KBM-7 (cell line): ENCODE data around the gene CNTNAP3.
"Not testable (repeated sequence)": the region's sequence is repeated elsewhere in the genome, so short reads cannot be mapped to it uniquely, and the experiment has no call there.

Experiments
- DNase-seq: peaks from one replicate; pipeline ENCODE4 v3.0.0-alpha.2; 2015
- in situ Hi-C: fragments of 300-500 bp; cut with MboI; formaldehyde crosslinking; loops from 2 replicates; pipeline ENCODE4 v1.14.3; 2020; ENCODE audit warnings: low sequenced_read_pairs, low pct_unique_long_range_greater_than_20kb, mixed read lengths

The CNTNAP3 gene

GRCh38 chr9:39080081-39080480, 207.9 kb downstream of the CNTNAP3 start:
- DNase-seq, in situ Hi-C loops: not testable (repeated sequence)

GRCh38 chr9:39078621-39079256, 209.2 kb downstream of the CNTNAP3 start:
- in situ Hi-C loops, DNase-seq: not testable (repeated sequence)

GRCh38 chr9:39073537-39073936, 214.4 kb downstream of the CNTNAP3 start:
- DNase-seq, in situ Hi-C loops: not testable (repeated sequence)

GRCh38 chr9:39067683-39068082, 220.3 kb downstream of the CNTNAP3 start:
- DNase-seq, in situ Hi-C loops: not testable (repeated sequence)

GRCh38 chr9:39062966-39063365, 225.0 kb downstream of the CNTNAP3 start:
- in situ Hi-C loops, DNase-seq: not testable (repeated sequence)

- DNase-seq, in situ Hi-C loops: not testable (repeated sequence)
Observed at GRCh38 chr9:39054453-39054852, 233.5 kb downstream of the CNTNAP3 start.

GRCh38 chr9:39046833-39047232, 241.1 kb downstream of the CNTNAP3 start:
- in situ Hi-C loops, DNase-seq: not testable (repeated sequence)

GRCh38 chr9:39042352-39042803, 245.6 kb downstream of the CNTNAP3 start:
- DNase-seq, in situ Hi-C loops: not testable (repeated sequence)

GRCh38 chr9:39041774-39042173, 246.2 kb downstream of the CNTNAP3 start:
- in situ Hi-C loops, DNase-seq: not testable (repeated sequence)

GRCh38 chr9:39039148-39039547, 248.8 kb downstream of the CNTNAP3 start:
- in situ Hi-C loops, DNase-seq: not testable (repeated sequence)

- in situ Hi-C loops, DNase-seq: not testable (repeated sequence)
Observed at GRCh38 chr9:39038221-39038620, 249.7 kb downstream of the CNTNAP3 start.

GRCh38 chr9:39033849-39034248, 254.1 kb downstream of the CNTNAP3 start:
- in situ Hi-C loops, DNase-seq: not testable (repeated sequence)

GRCh38 chr9:39030204-39031019, 257.6 kb downstream of the CNTNAP3 start:
- in situ Hi-C loops, DNase-seq: not testable (repeated sequence)

- in situ Hi-C loops, DNase-seq: not testable (repeated sequence)
Observed at GRCh38 chr9:39028855-39029254, 259.1 kb downstream of the CNTNAP3 start.

- DNase-seq, in situ Hi-C loops: not testable (repeated sequence)
Observed at GRCh38 chr9:39028168-39028567, 259.8 kb downstream of the CNTNAP3 start.

- in situ Hi-C loops, DNase-seq: not testable (repeated sequence)
Observed at GRCh38 chr9:39025911-39026588, 261.9 kb downstream of the CNTNAP3 start.
